ENCODE results near the gene RNASEH2A.

GRCh38 chr19:12794971-12795381, 11.4 kb upstream of the RNASEH2A start:
- no peak for TF ChIP-seq TOX (CRISPR knock-in tag; IDR thresholded peaks at IDR 0.05; ENCODE audit: borderline replicate concordance)
- TF ChIP-seq, protein P1, sequence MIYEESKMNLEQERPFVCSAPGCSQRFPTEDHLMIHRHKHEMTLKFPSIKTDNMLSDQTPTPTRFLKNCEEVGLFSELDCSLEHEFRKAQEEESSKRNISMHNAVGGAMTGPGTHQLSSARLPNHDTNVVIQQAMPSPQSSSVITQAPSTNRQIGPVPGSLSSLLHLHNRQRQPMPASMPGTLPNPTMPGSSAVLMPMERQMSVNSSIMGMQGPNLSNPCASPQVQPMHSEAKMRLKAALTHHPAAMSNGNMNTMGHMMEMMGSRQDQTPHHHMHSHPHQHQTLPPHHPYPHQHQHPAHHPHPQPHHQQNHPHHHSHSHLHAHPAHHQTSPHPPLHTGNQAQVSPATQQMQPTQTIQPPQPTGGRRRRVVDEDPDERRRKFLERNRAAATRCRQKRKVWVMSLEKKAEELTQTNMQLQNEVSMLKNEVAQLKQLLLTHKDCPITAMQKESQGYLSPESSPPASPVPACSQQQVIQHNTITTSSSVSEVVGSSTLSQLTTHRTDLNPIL (CRISPR knock-in tag; IDR thresholded peaks at IDR 0.05; ENCODE audit: low read depth) = no peak
- TF ChIP-seq, protein P2, sequence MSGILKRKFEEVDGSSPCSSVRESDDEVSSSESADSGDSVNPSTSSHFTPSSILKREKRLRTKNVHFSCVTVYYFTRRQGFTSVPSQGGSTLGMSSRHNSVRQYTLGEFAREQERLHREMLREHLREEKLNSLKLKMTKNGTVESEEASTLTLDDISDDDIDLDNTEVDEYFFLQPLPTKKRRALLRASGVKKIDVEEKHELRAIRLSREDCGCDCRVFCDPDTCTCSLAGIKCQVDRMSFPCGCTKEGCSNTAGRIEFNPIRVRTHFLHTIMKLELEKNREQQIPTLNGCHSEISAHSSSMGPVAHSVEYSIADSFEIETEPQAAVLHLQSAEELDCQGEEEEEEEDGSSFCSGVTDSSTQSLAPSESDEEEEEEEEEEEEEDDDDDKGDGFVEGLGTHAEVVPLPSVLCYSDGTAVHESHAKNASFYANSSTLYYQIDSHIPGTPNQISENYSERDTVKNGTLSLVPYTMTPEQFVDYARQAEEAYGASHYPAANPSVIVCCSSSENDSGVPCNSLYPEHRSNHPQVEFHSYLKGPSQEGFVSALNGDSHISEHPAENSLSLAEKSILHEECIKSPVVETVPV (CRISPR knock-in tag; IDR thresholded peaks at IDR 0.05) = no peak
- TF ChIP-seq OSR1 (CRISPR knock-in tag; IDR thresholded peaks at IDR 0.05) = no peak
- no peak for TF ChIP-seq ESRRG (CRISPR knock-in tag; IDR thresholded peaks at IDR 0.05)
- TF ChIP-seq ISL1 (CRISPR knock-in tag; IDR thresholded peaks at IDR 0.05) = no peak
- no peak for TF ChIP-seq TSHZ2 (CRISPR knock-in tag; IDR thresholded peaks at IDR 0.05)
- TF ChIP-seq TCF4 (CRISPR knock-in tag; IDR thresholded peaks at IDR 0.05; ENCODE audit: borderline replicate concordance) = no peak
